22Rv1 (cell line): ENCODE measurements around the gene GAS6.

ENCODE experiments used
- CTCF ChIP-seq: fragments of 450-650 bp; IDR thresholded peaks from 2 replicates; pipeline ENCODE4 v1.5.1; 2017; ENCODE audit warnings: mild to moderate bottlenecking
- ZFX ChIP-seq: fragments of 450-650 bp; IDR thresholded peaks from 2 replicates; pipeline ENCODE4 v1.6.1; 2017; ENCODE audit warnings: antibody characterized with exemption, borderline replicate concordance

- TF ChIP-seq CTCF (no peak), ZFX (no peak)
These were observed 40.7 kb downstream of the GAS6 start for GRCh38 chr13:113822956-113823744.
